GM12878 (cell line): Measurements from ENCODE around the gene FKRP. TPM values are rescaled to one million over a fixed set of nuclear protein-coding genes. Genes with fewer than 3 reads are reported as not detected.

ENCODE experiments used
- ATAC-seq: fragments of 200-7000 bp; cut with Tn5 transposase; 3 replicates; pipeline ENCODE4 v1.9.1; 2020; ENCODE audit warnings: mild to moderate bottlenecking, moderate library complexity
- BruUV-seq: library from RNA; stranded (reverse); fragments of 400-500 nt; replicated peaks from 2 replicates; lab custom pipeline; 2021; lab: Mats Ljungman, UMichigan
- CTCF ChIA-PET: fragments of 300-600 bp; sonication (Branson Sonifier 250); formaldehyde crosslinking; extraction: SDS; loops from one replicate; lab custom pipeline; 2021; ENCODE audit warnings: inconsistent platforms; lab: Yijun Ruan, JAX
- POLR2A ChIA-PET: fragments of 350-600 bp; formaldehyde crosslinking; extraction: SDS; loops from one replicate; lab custom pipeline; 2021; ENCODE audit warnings: inconsistent platforms; lab: Charles Lee
- RAD21 ChIA-PET: fragments of 300-600 bp; sonication (Branson Sonifier 250); formaldehyde crosslinking; loops from one replicate; lab custom pipeline; 2023; ENCODE audit warnings: antibody characterized with exemption; ENCODE audit not compliant: unreplicated experiment; lab: Charles Lee
- SMC1A ChIA-PET: fragments of 300-600 bp; sonication (Branson Sonifier 250); formaldehyde crosslinking; loops from one replicate; lab custom pipeline; 2023; ENCODE audit not compliant: unreplicated experiment, uncharacterized antibody; lab: Charles Lee
- DNase-seq: peaks from one replicate; pipeline ENCODE4 v3.0.0-alpha.2; 2011; ENCODE audit warnings: low read depth, low spot score
- FAIRE-seq: peaks from 3 replicates; lab custom pipeline; 2011; peaks lifted over from hg19 to GRCh38; lab: Jason Lieb, UNC
- H2AFZ ChIP-seq: 2 replicates; pipeline ENCODE4 v1.6.0; 2011; ENCODE audit warnings: low read depth, low read length, control low read depth; ENCODE audit not compliant: control insufficient read depth
- H3K27ac ChIP-seq: 2 replicates; pipeline ENCODE4 v1.5.1; 2011; ENCODE audit warnings: control low read depth; ENCODE audit not compliant: control insufficient read depth, insufficient read depth
- H3K27me3 ChIP-seq, 2 experiments: replicated peaks in 1 of 2; 2 replicates each; pipeline versions ENCODE4 v1.6.0 to v1.6.1; 2011; ENCODE audit warnings: low read length in 1 of 2; ENCODE audit not compliant: control insufficient read depth in 2 of 2, insufficient read depth in 2 of 2
- H3K36me3 ChIP-seq, 2 experiments: 2 replicates each; pipeline ENCODE4 v1.5.1; 2011; ENCODE audit warnings: low read length in 1 of 2; ENCODE audit not compliant: control insufficient read depth in 2 of 2, insufficient read depth in 2 of 2
- H3K4me1 ChIP-seq: 2 replicates; pipeline ENCODE4 v1.6.1; 2011; ENCODE audit warnings: mild to moderate bottlenecking, low read length, moderate library complexity, mixed read lengths; ENCODE audit not compliant: control insufficient read depth, insufficient read depth
- H3K4me2 ChIP-seq: 2 replicates; pipeline ENCODE4 v1.6.0; 2011; ENCODE audit warnings: control low read depth; ENCODE audit not compliant: control insufficient read depth, insufficient read depth
- H3K4me3 ChIP-seq: fragments of 200-600 bp; sonication (generic); 2 replicates; pipeline ENCODE4 v1.5.1; 2016
- H3K79me2 ChIP-seq: 2 replicates; pipeline ENCODE4 v1.6.0; 2011; ENCODE audit warnings: low read length; ENCODE audit not compliant: control insufficient read depth, insufficient read depth
- H3K9ac ChIP-seq: 2 replicates; pipeline ENCODE4 v1.8.0; 2011; ENCODE audit warnings: low read length, control low read depth, mixed read lengths; ENCODE audit not compliant: control insufficient read depth, insufficient read depth
- H3K9me3 ChIP-seq: replicated peaks from 3 replicates; pipeline ENCODE4 v1.5.1; 2011; ENCODE audit warnings: mild to moderate bottlenecking, low read length; ENCODE audit not compliant: control insufficient read depth, insufficient read depth
- H4K20me1 ChIP-seq: 2 replicates; pipeline ENCODE4 v1.6.0; 2011; ENCODE audit not compliant: control insufficient read depth, insufficient read depth
- CBX5 ChIP-seq: sonication (generic); IDR thresholded peaks from 2 replicates; pipeline ENCODE4 v1.6.1; 2016; ENCODE audit warnings: low read depth, moderate library complexity, mild to moderate bottlenecking, inconsistent platforms
- CEBPB ChIP-seq, 2 experiments: fragments of 150-350 bp in 1 of 2; IDR thresholded peaks; 2 replicates each; pipeline ENCODE4 v1.6.1; 2012 to 2014; ENCODE audit warnings: low read depth in 2 of 2, low read length in 2 of 2, borderline replicate concordance in 1 of 2, inconsistent platforms in 1 of 2
- EP300 ChIP-seq, 2 experiments: fragments of 150-350 bp in 1 of 2; IDR thresholded peaks; 2 replicates each; pipeline ENCODE4 v1.6.1; 2011 to 2012; ENCODE audit warnings: low read depth in 2 of 2, low read length in 2 of 2, borderline replicate concordance in 1 of 2, improper control_type of control experiment in 1 of 2, inconsistent platforms in 1 of 2; ENCODE audit not compliant: control insufficient read depth in 1 of 2
- FOXM1 ChIP-seq: IDR thresholded peaks from 2 replicates; pipeline ENCODE4 v1.6.1; 2012; ENCODE audit warnings: low read depth, mild to moderate bottlenecking, inconsistent platforms, low read length, moderate library complexity
- GATAD2B ChIP-seq: fragments of 450-650 bp; conservative IDR thresholded peaks from 2 replicates; pipeline ENCODE4 v1.6.1; 2017; ENCODE audit warnings: low read depth, mild to moderate bottlenecking, moderate library complexity
- IKZF1 ChIP-seq: fragments of 450-650 bp; conservative IDR thresholded peaks from 2 replicates; pipeline ENCODE4 v1.6.1; 2017; ENCODE audit warnings: antibody characterized with exemption, mild to moderate bottlenecking
- MYB ChIP-seq: fragments of 150-350 bp; IDR thresholded peaks from 2 replicates; pipeline ENCODE4 v1.6.1; 2014; ENCODE audit warnings: mild to moderate bottlenecking, low read depth, low read length, borderline replicate concordance
- MYC ChIP-seq: IDR thresholded peaks from 2 replicates; pipeline ENCODE4 v1.6.1; 2011; ENCODE audit warnings: mild to moderate bottlenecking, low read length, moderate library complexity, inconsistent platforms; ENCODE audit not compliant: insufficient read depth, insufficient replicate concordance, insufficient read length, severe bottlenecking
- NFIC ChIP-seq: IDR thresholded peaks from 2 replicates; pipeline ENCODE4 v1.6.1; 2012; ENCODE audit warnings: low read depth, mild to moderate bottlenecking, inconsistent platforms, low read length, moderate library complexity
- POLR2AphosphoS2 ChIP-seq: IDR thresholded peaks from 2 replicates; pipeline ENCODE4 v1.6.1; 2011; ENCODE audit warnings: low read depth, mild to moderate bottlenecking, low read length, improper control_type of control experiment, moderate library complexity
- POLR2AphosphoS5 ChIP-seq: IDR thresholded peaks from 2 replicates; pipeline ENCODE4 v1.6.1; 2011; ENCODE audit warnings: mild to moderate bottlenecking, low read length, inconsistent platforms
- SMAD5 ChIP-seq: IDR thresholded peaks from 2 replicates; pipeline ENCODE4 v1.6.1; 2016; ENCODE audit warnings: antibody characterized with exemption, low read depth
- SPI1 ChIP-seq: IDR thresholded peaks from 2 replicates; pipeline ENCODE4 v1.6.1; 2011; ENCODE audit warnings: low read depth, mild to moderate bottlenecking, low read length, moderate library complexity, borderline replicate concordance; ENCODE audit not compliant: insufficient read depth
- SRF ChIP-seq, 2 experiments: IDR thresholded peaks; 2 replicates each; pipeline ENCODE4 v1.6.1; 2011; ENCODE audit warnings: low read depth in 2 of 2, low read length in 2 of 2, mild to moderate bottlenecking in 1 of 2, moderate library complexity in 1 of 2
- ZBED1 ChIP-seq: IDR thresholded peaks from 2 replicates; pipeline ENCODE4 v1.6.1; 2016; ENCODE audit warnings: borderline replicate concordance
- ZNF384 ChIP-seq: IDR thresholded peaks from 2 replicates; pipeline ENCODE4 v1.6.1; 2012; ENCODE audit warnings: low read depth, mild to moderate bottlenecking, low read length, improper control_type of control experiment, borderline replicate concordance
- WGBS: methylation state at CpG from one replicate; pipeline ENCODE4 v1.1.6; 2016; ENCODE audit warnings: low lambda C conversion rate; ENCODE audit not compliant: insufficient replicate concordance, insufficient coverage; ENCODE audit errors: missing lambda C conversion rate; 5-methylcytosine and 5-hydroxymethylcytosine counted together
- in situ Hi-C: fragments of 300-500 bp; cut with MboI; formaldehyde crosslinking; loops from 9 replicates; pipeline ENCODE4 v1.14.3; 2018; ENCODE audit warnings: mixed read lengths
- intact Hi-C: fragments of 100-400 bp; cut with micrococcal nuclease; formaldehyde crosslinking; loops from one replicate; pipeline ENCODE4 v1.14.2; 2022; ENCODE audit not compliant: unreplicated experiment
- polyA plus RNA-seq, 11 experiments: library from polyadenylated mRNA; depleted of rRNA in 4 of 11; unstranded in 6 of 11; stranded (reverse) in 5 of 11; fragments of >200 nt; fragmentation: Nextera tagmentation in 4 of 11; fragmentation: Illumina TruSeq in 1 of 11; extraction: Ambion mirVana in 4 of 11; extraction: Trizol in 1 of 11; gene quantifications; 1 replicate in 1 of 11; 2 replicates in 10 of 11; pipeline versions ENCODE4 v1.2.1 to v1.2.3, GENCODE V29; 2011 to 2016; ENCODE audit warnings: inconsistent platforms in 2 of 11, missing spikeins in 2 of 11, low read depth in 1 of 11
- total RNA-seq, 4 experiments: library from RNA; depleted of rRNA in 3 of 4; stranded (reverse); fragments of >200 nt in 3 of 4; fragmentation: Illumina TruSeq in 1 of 4; extraction: Trizol in 1 of 4; gene quantifications; 2 replicates each; pipeline versions ENCODE4 v1.2.1 to v1.2.3, GENCODE V29; 2013 to 2021

Gene FKRP
- total and polyA plus RNA-seq, 10 of the 15 experiments (the other 5 are each of a cell fraction or from before 2014, with no cell fraction given) = 1.3 to 14.1 (median 7.8) TPM

DNA sequence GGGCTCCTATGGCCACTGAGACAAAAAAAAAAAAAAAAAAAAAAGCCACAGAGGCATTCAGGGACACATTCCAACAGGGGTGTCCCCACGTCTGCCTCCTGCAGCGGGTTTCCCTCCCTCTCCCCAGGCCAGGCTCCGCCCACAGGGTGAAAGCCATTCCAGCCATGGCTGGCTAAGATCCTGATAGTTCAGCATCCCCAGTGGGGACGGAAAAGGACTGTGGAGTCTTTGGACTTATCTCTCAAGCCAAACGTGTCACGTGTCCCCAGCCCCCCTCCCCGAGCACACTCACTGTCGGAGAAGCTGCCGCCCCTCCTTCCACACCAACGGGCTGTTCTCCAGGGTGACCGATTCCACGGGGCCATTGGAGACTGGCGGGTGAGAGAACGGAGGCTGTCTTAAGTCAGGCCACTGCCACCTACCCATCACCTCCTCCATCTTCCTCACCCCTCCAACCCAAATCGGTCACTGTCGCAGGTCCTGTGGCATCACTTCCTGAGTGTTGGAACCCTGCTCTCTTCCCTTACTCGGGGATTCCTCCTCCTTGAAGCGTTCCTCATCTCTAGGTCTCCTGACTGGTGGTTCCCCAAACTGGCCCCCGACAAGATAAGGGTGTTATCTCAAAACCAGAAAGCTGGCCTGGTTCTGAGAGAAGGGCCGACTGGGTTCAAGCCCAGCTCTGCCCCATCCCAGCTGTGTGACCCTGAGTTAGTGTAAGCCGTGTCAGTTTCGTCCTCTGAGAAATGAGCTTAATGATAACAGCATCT is 9.1 kb upstream of the FKRP start:
- in situ Hi-C loops (no loop called here), intact Hi-C loops (no loop called here)
- FAIRE-seq (no peak), DNase-seq (no peak), ATAC-seq (no peak)
- ChIA-PET POLR2A (no interaction called here), RAD21 (interaction anchor here (0.9 kb wide), 1 partner anchor 76 kb away, joined by 3 read pairs; the partner anchor contains the start of gene DACT3), SMC1A (no interaction called here), CTCF (interaction anchor here (1.1 to 1.2 kb wide), 3 partner anchors 8 to 17 kb away, joined by 3 read pairs; no protein-coding TSS in a partner anchor)
- TF ChIP-seq POLR2AphosphoS2 (peak; percentile 25; the same call in 1 of the 2 replicates), ZNF384 (no peak), IKZF1 (no peak)
- Histone ChIP-seq H3K27me3 (no peaks in the 10 kb centered on the region), H3K4me3 (no peak overlapping the region), H2AFZ (no peak overlapping the region), H3K4me2 (no peak overlapping the region), H4K20me1 (peaks cover 8% of the 10 kb centered on the region), H3K4me1 (peaks cover 8% of the 10 kb centered on the region), H3K9me3 (no peaks in the 10 kb centered on the region), H3K79me2 (peaks cover 24% of the 10 kb centered on the region), H3K9ac (no peak overlapping the region), H3K36me3 (peaks cover 16 to 49% of the 10 kb centered on the region in 2 experiments), H3K27ac (no peak overlapping the region)
- WGBS = 93% methylated on average over 22 of the region's 22 CpGs
- BruUV-seq = no TSS peak

DNA sequence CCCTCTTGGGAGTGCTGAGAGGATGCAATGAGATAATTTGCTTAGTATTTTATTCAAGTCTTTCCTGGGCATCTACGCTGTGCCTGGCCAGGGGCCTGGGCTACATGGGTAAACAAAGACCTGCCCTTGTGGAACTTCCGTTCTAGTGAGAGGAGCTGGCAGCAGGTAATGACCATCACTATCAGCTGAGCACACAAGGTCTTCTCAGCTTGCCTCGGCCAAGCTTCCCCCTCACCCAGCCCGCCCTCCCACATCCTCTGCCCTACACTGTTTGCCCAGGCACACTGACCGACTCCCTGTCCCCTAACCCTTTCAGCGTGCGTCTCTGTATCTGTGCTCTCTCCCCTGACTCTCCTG is 8.6 kb upstream of the FKRP start:
- peaks cover 4% of the 10 kb centered on the region; the same call in 1 of the 2 replicates for H3K4me1 ChIP-seq
- in situ Hi-C loops (no loop called here), intact Hi-C loops (no loop called here)
- CTCF ChIA-PET = interaction anchor here (1.1 to 1.2 kb wide), 3 partner anchors 9 to 17 kb away, joined by 3 read pairs; no protein-coding TSS in a partner anchor
- H2AFZ ChIP-seq = no peak overlapping the region
- RAD21 ChIA-PET = interaction anchor here (0.9 kb wide), 1 partner anchor 76 kb away, joined by 3 read pairs; the partner anchor contains the start of gene DACT3
- 100% methylated on average over 4 of the region's 7 CpGs for WGBS
- peaks cover 8% of the 10 kb centered on the region for H4K20me1 ChIP-seq
- peaks cover 29% of the 10 kb centered on the region for H3K79me2 ChIP-seq
- SMC1A ChIA-PET = no interaction called here
- no TSS peak for BruUV-seq
- no peak overlapping the region for H3K9ac ChIP-seq
- no peak for ATAC-seq
- no peaks in the 10 kb centered on the region for H3K27me3 ChIP-seq
- H3K9me3 ChIP-seq = no peaks in the 10 kb centered on the region
- no peak overlapping the region for H3K27ac ChIP-seq
- no peak for FAIRE-seq
- no peak for DNase-seq
- POLR2A ChIA-PET = no interaction called here
- H3K36me3 ChIP-seq = peaks cover 18 to 43% of the 10 kb centered on the region in 2 experiments
- H3K4me3 ChIP-seq = no peak overlapping the region
- no peak overlapping the region for H3K4me2 ChIP-seq
- TF ChIP-seq NFIC = no peak
- no peak for TF ChIP-seq EP300 (IDR thresholded peaks at IDR 0.05; ENCODE audit: borderline replicate concordance in 1 of 2, control insufficient read depth in 1 of 2, low read depth in 2 of 2, low read length in 2 of 2)
- no peak for TF ChIP-seq FOXM1
- no peak for TF ChIP-seq MYC
- TF ChIP-seq ZBED1 = no peak
- TF ChIP-seq MYB = no peak
- TF ChIP-seq GATAD2B = no peak
- TF ChIP-seq SMAD5 = no peak
- no peak for TF ChIP-seq POLR2AphosphoS5
- no peak for TF ChIP-seq SRF (IDR thresholded peaks at IDR 0.05; ENCODE audit: low read depth in 2 of 2, low read length in 2 of 2)
- no peak for TF ChIP-seq CBX5
- no peak for TF ChIP-seq SPI1
- no peak for TF ChIP-seq CEBPB (IDR thresholded peaks at IDR 0.05; ENCODE audit: borderline replicate concordance in 1 of 2, low read depth in 2 of 2, low read length in 2 of 2)
